K562 (cell line): ENCODE data around the gene DYSF. TPM values are rescaled to one million over a fixed set of nuclear protein-coding genes. Genes with fewer than 3 reads are reported as not detected.

Experiments used
- ATAC-seq: fragments of 200-7000 bp; cut with Tn5 transposase; 3 replicates; pipeline ENCODE4 v1.9.1; 2020; ENCODE audit warnings: moderate library complexity
- BruUV-seq: library from RNA; stranded (reverse); fragments of 400-500 nt; replicated peaks from 2 replicates; lab custom pipeline; 2021; lab: Mats Ljungman, UMichigan
- CTCF ChIA-PET: fragments of 300-600 bp; formaldehyde crosslinking; extraction: SDS; loops from one replicate; lab custom pipeline; 2021; ENCODE audit warnings: low intra/inter-chr PET ratio; lab: Yijun Ruan, JAX
- POLR2A ChIA-PET: fragments of 300-600, 350-650 bp; sonication (Branson Sonifier 250); formaldehyde crosslinking; extraction: SDS; loops from one replicate; lab custom pipeline; 2021; ENCODE audit warnings: antibody characterized with exemption, inconsistent platforms; lab: Yijun Ruan, JAX
- DNase-seq, 4 experiments: peaks; one replicate each; pipeline versions ENCODE4 v3.0.0 to v3.0.0-alpha.2; 2011 to 2018; ENCODE audit warnings: low spot score in 3 of 4, mixed read lengths in 3 of 4; ENCODE audit errors: extremely low read depth in 1 of 4
- FAIRE-seq: peaks from 2 replicates; lab custom pipeline; 2011; peaks lifted over from hg19 to GRCh38; lab: Jason Lieb, UNC
- H2AFZ ChIP-seq: 2 replicates; pipeline ENCODE4 v1.6.0; 2011; ENCODE audit warnings: low read depth, low read length, control low read depth, inconsistent platforms
- H3K27ac ChIP-seq: fragments of 200-600 bp; 3 replicates; pipeline ENCODE4 v1.8.0; 2011; ENCODE audit warnings: low read depth, mild to moderate bottlenecking, control low read depth, inconsistent platforms, low read length, moderate library complexity, mixed read lengths; ENCODE audit errors: extremely low read depth
- H3K27me3 ChIP-seq, 2 experiments: fragments of 300-600 bp in 1 of 2; 2 replicates in 1 of 2; 3 replicates in 1 of 2; pipeline versions ENCODE4 v1.6.0 to v1.8.0; 2011; ENCODE audit warnings: inconsistent platforms in 2 of 2, low read length in 2 of 2, mild to moderate bottlenecking in 1 of 2, mixed read lengths in 1 of 2, moderate library complexity in 1 of 2; ENCODE audit not compliant: control insufficient read depth in 2 of 2, insufficient read depth in 2 of 2
- H3K36me3 ChIP-seq: fragments of 300-600 bp; 3 replicates; pipeline ENCODE4 v1.8.0; 2011; ENCODE audit warnings: mild to moderate bottlenecking, low read length, inconsistent platforms; ENCODE audit not compliant: control insufficient read depth, insufficient read depth
- H3K4me1 ChIP-seq, 2 experiments: fragments of 200-600 bp in 1 of 2; replicated peaks in 1 of 2; 2 replicates in 1 of 2; 3 replicates in 1 of 2; pipeline versions ENCODE4 v1.5.1 to v1.8.0; 2011; ENCODE audit warnings: inconsistent platforms in 2 of 2, low read length in 2 of 2, mild to moderate bottlenecking in 1 of 2, mixed read lengths in 1 of 2, moderate library complexity in 1 of 2; ENCODE audit not compliant: control insufficient read depth in 2 of 2, insufficient read depth in 2 of 2
- H3K4me2 ChIP-seq: 2 replicates; pipeline ENCODE4 v1.6.1; 2011; ENCODE audit warnings: low read length, control low read depth, inconsistent platforms, mixed read lengths; ENCODE audit not compliant: insufficient read depth
- H3K4me3 ChIP-seq: fragments of 200-600 bp; sonication (generic), shearing (Covaris generic); 2 replicates; pipeline ENCODE4 v1.5.1; 2016; ENCODE audit warnings: control low read depth, inconsistent platforms
- H3K79me2 ChIP-seq: fragments of 200-600 bp; 3 replicates; pipeline ENCODE4 v1.8.0; 2011; ENCODE audit warnings: low read length, inconsistent platforms; ENCODE audit not compliant: control insufficient read depth, insufficient read depth
- H3K9ac ChIP-seq, 2 experiments: 2 replicates each; pipeline versions ENCODE4 v1.6.0 to v1.6.1; 2011; ENCODE audit warnings: low read depth in 2 of 2, low read length in 2 of 2, control low read depth in 1 of 2, inconsistent platforms in 1 of 2, mild to moderate bottlenecking in 1 of 2, mixed read lengths in 1 of 2; ENCODE audit not compliant: insufficient read depth in 1 of 2
- H3K9me1 ChIP-seq: one replicate; pipeline ENCODE4 v1.6.0; 2011; ENCODE audit warnings: inconsistent platforms, mild to moderate bottlenecking, low read length, moderate library complexity; ENCODE audit not compliant: control insufficient read depth, insufficient read depth
- H3K9me3 ChIP-seq: replicated peaks from 2 replicates; pipeline ENCODE4 v1.5.1; 2011; ENCODE audit warnings: low read depth, low read length, inconsistent platforms; ENCODE audit not compliant: control insufficient read depth, insufficient read depth
- H4K20me1 ChIP-seq: replicated peaks from 2 replicates; pipeline ENCODE4 v1.6.1; 2011; ENCODE audit warnings: low read length, inconsistent platforms, mixed read lengths; ENCODE audit not compliant: control insufficient read depth, insufficient read depth
- ARID3A ChIP-seq: IDR thresholded peaks from 2 replicates; pipeline ENCODE4 v1.6.1; 2012; ENCODE audit warnings: low read depth, low read length, improper control_type of control experiment, borderline replicate concordance
- CBX8 ChIP-seq: fragments of 200-600 bp; sonication (generic); IDR thresholded peaks from 2 replicates; pipeline ENCODE4 v1.6.1; 2012; ENCODE audit warnings: borderline replicate concordance, mixed run types, low read depth, mild to moderate bottlenecking, moderate library complexity, mixed read lengths, low read length, control low read depth, inconsistent platforms; ENCODE audit not compliant: poor library complexity, severe bottlenecking; ENCODE audit errors: extremely low read depth
- EP300 ChIP-seq: IDR thresholded peaks from 2 replicates; pipeline ENCODE4 v1.6.1; 2012; ENCODE audit warnings: low read length, improper control_type of control experiment
- SMARCB1 ChIP-seq: IDR thresholded peaks from 2 replicates; pipeline ENCODE4 v1.6.1; 2011; ENCODE audit warnings: improper control_type of control experiment, low read depth; ENCODE audit not compliant: insufficient read length
- ZBTB17 ChIP-seq: fragments of 450-650 bp; formaldehyde crosslinking; IDR thresholded peaks from 2 replicates; pipeline ENCODE4 v1.4.0; 2020; ENCODE audit warnings: mild to moderate bottlenecking
- WGBS: fragments of 100-300 bp; shearing (Covaris generic); methylation state at CpG from one replicate; pipeline ENCODE4 v1.1.6; 2016; ENCODE audit warnings: low coverage, mixed read lengths; ENCODE audit not compliant: insufficient coverage; ENCODE audit errors: missing lambda C conversion rate; 5-methylcytosine and 5-hydroxymethylcytosine counted together
- in situ Hi-C: fragments of 300-500 bp; cut with MboI; formaldehyde crosslinking; loops from 4 replicates; pipeline ENCODE4 v1.15.0; 2018; ENCODE audit warnings: inconsistent platforms, mixed read lengths
- intact Hi-C: fragments of 100-400 bp; cut with micrococcal nuclease; formaldehyde crosslinking; loops from 2 replicates; pipeline ENCODE4 v1.14.2; 2022
- polyA plus RNA-seq, 8 experiments: library from polyadenylated mRNA; depleted of rRNA in 4 of 8; stranded (reverse) in 5 of 8; unstranded in 3 of 8; fragments of >200 nt; fragmentation: Nextera tagmentation in 2 of 8; fragmentation: Illumina TruSeq in 1 of 8; extraction: Ambion mirVana in 2 of 8; extraction: Trizol in 1 of 8; gene quantifications; 2 replicates each; pipeline versions ENCODE4 v1.2.1 to v1.2.3, GENCODE V29; 2011 to 2014; ENCODE audit warnings: inconsistent platforms in 1 of 8, missing spikeins in 1 of 8
- total RNA-seq, 7 experiments: library from RNA; depleted of rRNA in 6 of 7; stranded (reverse); fragments of >200 nt in 6 of 7; fragmentation: Illumina TruSeq in 2 of 7; extraction: Trizol in 2 of 7; gene quantifications; 2 replicates each; pipeline versions ENCODE4 v1.2.1 to v1.2.3, GENCODE V29; 2011 to 2021; ENCODE audit warnings: low replicate concordance in 1 of 7

Gene DYSF
- total and polyA plus RNA-seq, 9 of the 15 experiments (the other 6 are each of a cell fraction or from before 2014, with no cell fraction given): 0.01 to 0.80 (median 0.29) TPM

GRCh38 chr2:71502941-71503738 is 49.8 kb downstream of the DYSF start:
- Histone ChIP-seq H3K79me2 (no peaks in the 10 kb centered on the region), H3K4me2 (no peak overlapping the region), H3K9ac (peak overlapping the region in 1 of 2 experiments; percentile 53; a peak in 2 of 4 replicates), H3K27me3 (peaks cover 0 to 28% of the 10 kb centered on the region in 2 experiments; a peak in 2 of 5 replicates), H2AFZ (no peak overlapping the region), H3K27ac (no peak overlapping the region), H3K9me1 (no peaks in the 10 kb centered on the region), H3K4me3 (no peak overlapping the region), H4K20me1 (peaks cover 3% of the 10 kb centered on the region; the same call in 1 of the 2 replicates), H3K9me3 (no peaks in the 10 kb centered on the region), H3K36me3 (no peaks in the 10 kb centered on the region), H3K4me1 (no peaks in the 10 kb centered on the region; a peak in 1 of 5 replicates)
- in situ Hi-C loops: no loop called here
- no TSS peak for BruUV-seq
- ChIA-PET POLR2A (no interaction called here), CTCF (no interaction called here)
- intact Hi-C loops: no loop called here
- TF ChIP-seq CBX8: no peak
- TF ChIP-seq EP300: no peak
- no peak for TF ChIP-seq ZBTB17 (CRISPR knock-in tag)
- TF ChIP-seq ARID3A: no peak
- TF ChIP-seq SMARCB1: no peak
- 13% methylated on average over 5 of the region's 6 CpGs for whole genome bisulfite sequencing
- DNase-seq (no peak), FAIRE-seq (no peak), ATAC-seq (no peak)
